ENCODE measurements around the gene SLC19A3. TPM values are rescaled to one million over a fixed set of nuclear protein-coding genes. Genes with fewer than 3 reads are reported as not detected.
"Not testable (repeated sequence)": the region's sequence is repeated elsewhere in the genome, so short reads cannot be mapped to it uniquely, and the experiment has no call there.

Gene SLC19A3
- not detected for total RNA-seq

GRCh38 chr2:227717687-227718567 is at the start of gene SLC19A3:
Gene SLC19A3 (minus strand): TSS chr2:227718028. CDS start chr2:227702318, 15,710 bp downstream.
- DNase-seq = no peak

DNA sequence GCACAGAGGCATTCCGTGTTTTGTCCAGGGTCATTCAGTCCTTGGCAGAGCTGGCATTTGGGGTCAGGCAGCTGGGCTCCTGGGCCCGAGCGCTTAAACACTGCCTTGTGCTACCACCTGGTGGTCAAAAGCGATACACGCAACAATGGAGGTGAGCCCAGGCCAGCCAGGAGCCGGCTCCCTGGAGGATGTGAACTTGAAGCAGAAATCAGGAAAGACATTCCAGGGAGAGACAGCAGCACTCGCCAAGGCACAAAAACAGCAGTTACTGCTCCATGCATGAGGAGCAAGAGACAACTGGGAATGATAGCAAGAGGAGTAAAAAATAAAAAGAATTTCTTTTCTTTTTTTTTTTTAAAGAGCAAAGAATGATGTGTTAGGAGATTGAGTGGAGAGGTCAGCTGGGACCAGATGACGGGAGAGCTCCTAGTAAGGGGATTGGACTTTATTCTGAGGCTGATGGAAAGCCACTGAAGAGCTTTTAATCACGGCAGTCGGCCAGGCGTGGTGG is 48.6 kb upstream of the SLC19A3 start:
- peak; percentile 47 for DNase-seq

DNA sequence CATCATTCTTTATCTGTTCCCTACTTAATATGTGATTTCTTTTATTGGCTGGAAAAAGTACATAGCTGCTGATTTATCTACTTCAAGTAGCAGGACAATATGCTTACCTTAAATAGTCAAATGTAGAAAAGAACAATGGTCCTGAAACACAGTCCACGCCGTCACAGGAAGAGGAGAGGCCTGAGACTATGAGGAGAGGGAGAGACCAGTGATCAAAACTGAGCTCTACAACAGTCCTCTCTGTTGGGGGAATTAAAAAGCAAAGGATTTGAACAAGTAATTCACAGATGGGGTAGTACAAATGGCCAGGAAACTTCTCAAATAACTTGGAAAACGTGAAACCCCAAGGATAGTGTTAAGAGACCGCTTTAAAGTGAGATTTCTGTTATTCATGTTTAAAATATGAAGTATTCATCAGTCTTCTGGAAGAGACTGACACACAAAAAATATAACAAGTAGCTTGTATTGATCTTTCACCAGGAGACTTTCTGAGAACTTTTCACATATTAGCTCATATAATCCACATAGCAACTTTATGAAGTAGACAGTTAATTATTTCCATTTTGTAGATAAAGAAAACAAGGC is 48.1 kb upstream of the SLC19A3 start:
- DNase-seq = no peak

GRCh38 chr2:227761740-227762476 is 44.1 kb upstream of the SLC19A3 start:
- no peak for DNase-seq

- DNase-seq = no peak
Observed at GRCh38 chr2:227759411-227760118, 41.7 kb upstream of the SLC19A3 start.

- DNase-seq = not testable (repeated sequence)
Observed at GRCh38 chr2:227756261-227756660, 38.4 kb upstream of the SLC19A3 start.

DNA sequence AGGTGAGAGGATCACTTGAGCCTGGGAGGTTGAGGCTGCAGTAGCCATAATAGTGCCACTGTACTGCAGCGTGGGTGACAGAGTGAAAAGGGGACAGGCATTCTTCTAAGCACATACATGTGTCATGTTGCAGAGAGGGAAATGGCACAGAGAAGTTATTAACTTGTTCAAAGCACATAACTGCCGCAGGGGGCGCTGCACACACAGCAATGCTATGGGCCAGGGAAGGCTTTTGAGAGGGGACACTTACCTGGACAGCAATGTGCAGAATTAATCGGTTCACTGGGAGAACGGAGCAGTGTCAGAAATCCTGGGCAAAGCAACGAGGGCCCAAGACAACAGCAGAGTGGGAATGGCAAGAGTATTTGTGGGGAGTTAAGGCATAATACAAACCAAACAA is 30.3 kb upstream of the SLC19A3 start:
- DNase-seq = no peak

DNA sequence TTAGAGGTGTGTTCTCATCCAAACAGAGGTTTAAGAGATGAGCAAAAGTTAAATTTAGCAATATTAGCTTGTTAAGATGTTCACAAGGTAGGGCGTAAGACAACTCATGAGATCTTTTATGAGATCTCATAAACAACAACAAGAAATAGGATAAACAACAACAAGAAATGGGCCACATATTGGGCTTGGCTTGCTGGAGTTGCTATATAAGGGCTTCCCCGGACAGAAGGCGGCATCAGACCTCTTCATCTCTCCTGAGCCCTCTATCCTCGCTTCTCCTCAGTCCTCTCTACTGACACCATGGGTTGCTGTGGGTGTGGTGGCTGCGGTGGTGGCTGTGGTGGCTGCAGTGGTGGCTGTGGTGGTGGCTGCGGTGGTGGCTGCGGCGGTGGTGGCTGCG is 27.8 kb upstream of the SLC19A3 start, which contains the start of gene SCYGR8:
SCYGR8 (plus strand) TSS at position 301 of the 400 bp plus-strand sequence; CDS start at position 301, 0 bp downstream.
- no peak for DNase-seq

GRCh38 chr2:227740705-227741104 is 22.9 kb upstream of the SLC19A3 start:
- not testable (repeated sequence) for DNase-seq

- DNase-seq = no peak
Observed at GRCh38 chr2:227739351-227739750, 21.5 kb upstream of the SLC19A3 start.

DNA sequence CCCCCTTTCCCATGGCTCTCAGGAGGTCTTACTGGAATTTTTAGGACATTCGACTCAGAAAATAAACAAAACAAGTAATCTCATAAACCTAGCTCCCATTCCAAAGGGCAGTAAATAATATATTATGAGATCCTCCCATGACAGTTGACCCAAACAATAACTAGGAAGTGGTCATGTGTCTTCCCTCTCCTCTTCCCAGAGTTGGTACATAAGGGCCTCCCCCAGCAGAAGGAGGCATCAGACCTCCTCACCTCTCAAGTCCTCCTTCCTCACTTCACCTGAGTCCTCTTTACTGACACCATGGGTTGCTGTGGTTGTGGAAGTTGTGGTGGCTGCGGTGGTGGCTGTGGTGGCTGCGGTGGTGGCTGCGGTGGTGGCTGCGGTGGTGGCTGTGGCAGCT is 10.2 kb upstream of the SLC19A3 start, which contains the start of gene SCYGR7:
SCYGR7 (plus strand) TSS at position 301 of the 400 bp plus-strand sequence; CDS start at position 301, 0 bp downstream.
- DNase-seq = no peak

DNA sequence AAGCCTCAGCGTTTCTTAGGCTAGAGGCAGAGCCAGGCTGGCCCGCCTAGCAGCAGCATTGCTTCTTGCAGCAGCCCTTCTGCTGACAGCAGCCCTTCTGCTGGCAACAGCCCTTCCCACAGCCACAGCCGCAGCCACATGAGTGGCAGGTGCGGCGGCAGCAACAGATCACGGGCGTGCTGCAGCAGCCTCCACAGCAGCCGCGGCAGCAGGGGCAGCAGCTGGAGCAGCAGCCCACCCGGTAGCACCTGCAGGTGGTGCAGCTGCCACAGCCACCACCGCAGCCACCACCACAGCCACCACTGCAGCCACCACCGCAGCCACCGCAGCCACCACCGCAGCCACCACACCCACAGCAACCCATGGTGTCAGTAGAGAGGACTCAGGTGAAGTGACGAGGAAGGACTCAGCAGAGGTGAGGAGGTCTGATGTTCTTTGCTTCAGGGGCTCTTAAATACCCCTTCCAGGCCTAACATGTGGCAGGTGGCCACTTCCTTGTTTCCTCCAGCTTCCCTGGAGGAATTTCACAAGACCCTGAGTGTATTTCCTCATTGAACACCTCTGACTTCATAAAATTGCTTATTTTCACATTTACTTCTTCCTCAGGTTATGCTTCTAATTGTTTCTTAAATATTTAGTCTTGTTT is 6.7 kb upstream of the SLC19A3 start, which contains the start of gene SCYGR6:
SCYGR6 (minus strand) TSS at position 364 of the 646 bp plus-strand sequence; CDS start at position 364, 0 bp downstream.
- no peak for DNase-seq

DNA sequence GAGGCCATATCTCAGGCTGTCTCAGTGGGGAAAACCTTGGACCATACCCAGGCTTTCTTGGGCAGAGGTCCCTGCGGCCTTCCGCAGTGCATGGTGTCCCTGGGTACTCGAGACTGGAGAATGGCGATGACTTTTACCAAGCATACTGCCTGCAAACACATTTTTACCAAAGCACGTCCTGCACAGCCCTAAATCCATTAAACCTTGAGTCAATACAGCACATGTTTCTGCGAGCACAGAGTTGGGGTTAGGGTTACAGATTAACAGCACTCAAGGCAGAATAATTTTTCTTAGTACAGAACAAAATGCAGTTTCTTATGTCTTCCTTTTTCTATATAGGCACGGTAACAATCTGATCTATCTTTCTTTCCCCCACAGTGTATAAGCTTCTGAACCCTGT is 5.0 kb upstream of the SLC19A3 start:
- DNase-seq = not testable (repeated sequence)

DNA sequence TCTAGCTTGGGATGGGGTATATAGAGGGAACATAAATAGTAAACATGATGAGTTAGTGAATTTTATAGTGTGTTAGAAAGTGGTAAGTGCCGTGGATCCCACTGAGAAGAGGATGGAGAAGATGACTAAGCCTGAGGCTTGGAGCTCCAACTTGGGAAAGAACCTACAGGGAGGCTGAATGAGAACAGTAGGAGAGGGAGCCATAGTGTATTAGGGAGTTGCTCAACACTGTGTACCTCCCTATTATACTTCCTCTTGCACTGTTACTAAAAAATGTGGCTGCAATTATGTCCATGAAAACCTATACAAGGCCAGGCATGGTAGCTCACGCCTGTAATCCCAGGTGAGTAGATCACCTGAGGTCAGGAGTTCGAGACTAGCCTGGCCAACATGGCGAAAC is 2.9 kb upstream of the SLC19A3 start:
- DNase-seq = no peak

DNA sequence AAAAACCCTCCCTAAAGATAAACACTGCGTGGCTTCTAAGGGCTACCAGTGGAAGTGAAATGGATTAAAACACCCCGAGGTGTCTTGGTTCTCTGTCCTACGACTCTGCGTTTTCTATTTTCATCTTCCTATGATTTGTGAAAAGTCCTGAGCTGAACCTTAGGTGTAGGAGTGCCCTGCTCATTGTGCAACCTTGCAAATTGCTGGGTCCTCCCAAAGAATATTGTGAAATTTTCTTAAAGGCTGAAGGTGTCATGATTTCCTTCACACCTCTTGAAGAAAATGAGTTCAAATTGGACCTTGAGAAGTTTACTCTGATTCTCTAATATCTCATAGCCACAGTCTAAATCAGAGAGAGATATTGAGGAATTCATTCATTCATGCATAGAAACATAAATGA is 1.8 kb upstream of the SLC19A3 start:
- no peak for DNase-seq

- DNase-seq = no peak
Observed at GRCh38 chr2:227716501-227716900, 1.3 kb downstream of the SLC19A3 start.

- DNase-seq = no peak
Observed at GRCh38 chr2:227713291-227713690, 4.5 kb downstream of the SLC19A3 start.

DNA sequence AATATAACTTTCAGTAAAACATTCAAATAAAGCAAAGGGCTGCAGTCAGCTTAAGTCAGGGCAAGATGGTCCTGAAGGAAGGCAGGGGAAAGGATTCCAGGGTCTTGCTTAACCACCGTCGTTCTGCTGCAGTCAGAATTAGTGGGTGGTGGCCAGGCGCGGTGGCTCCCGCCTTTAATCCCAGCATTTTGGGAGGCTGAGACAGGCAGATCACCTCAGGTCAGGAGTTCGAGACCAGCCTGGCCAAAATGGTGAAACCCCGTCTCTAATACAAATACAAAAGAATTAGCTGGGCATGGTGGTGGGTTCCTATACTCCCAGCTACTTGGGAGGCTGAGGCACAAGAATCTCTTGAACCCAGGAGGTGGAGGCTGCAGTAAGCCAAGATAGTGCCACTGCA is 6.8 kb downstream of the SLC19A3 start:
- DNase-seq = no peak

GRCh38 chr2:227707390-227707789 is 10.4 kb downstream of the SLC19A3 start:
- no peak for DNase-seq

DNA sequence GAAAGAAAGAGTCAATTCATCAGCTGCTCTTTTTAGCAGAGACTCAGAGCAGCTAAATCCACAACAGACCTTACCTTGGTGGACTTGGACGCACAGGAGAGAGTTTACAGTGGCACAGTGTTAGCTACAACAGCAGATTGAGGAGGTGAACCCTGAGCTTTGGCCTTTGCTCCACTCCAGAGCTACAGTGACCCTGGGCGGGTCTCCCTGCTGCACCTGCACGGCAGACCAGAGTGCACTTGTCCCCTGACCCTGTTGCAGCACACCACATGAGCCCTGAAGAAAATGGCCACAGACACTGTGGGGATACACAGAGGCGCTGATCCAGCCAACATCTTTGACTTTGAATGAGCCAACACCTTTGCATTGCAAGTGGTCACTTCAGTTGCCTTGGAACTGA is 11.0 kb downstream of the SLC19A3 start:
- no peak for DNase-seq

DNA sequence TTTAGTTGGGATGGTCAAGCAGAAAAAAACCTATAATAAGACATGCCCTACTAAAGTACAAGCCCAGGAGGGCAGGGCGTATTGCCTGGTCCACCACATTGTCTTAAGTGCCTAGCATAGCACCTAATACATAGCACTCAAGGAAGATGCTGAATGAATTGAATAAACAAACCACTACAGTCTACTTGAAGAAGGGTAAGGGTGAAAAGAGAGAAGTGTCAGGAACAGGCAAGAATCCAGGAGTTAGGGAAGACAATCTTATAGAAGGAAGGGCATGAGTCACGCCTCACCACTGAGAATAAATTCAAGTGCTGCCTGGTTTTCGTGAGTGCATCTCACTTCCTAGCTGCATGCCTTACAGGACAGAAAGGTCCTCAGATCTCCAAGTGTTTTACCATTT is 13.9 kb downstream of the SLC19A3 start:
- no peak for DNase-seq

DNA sequence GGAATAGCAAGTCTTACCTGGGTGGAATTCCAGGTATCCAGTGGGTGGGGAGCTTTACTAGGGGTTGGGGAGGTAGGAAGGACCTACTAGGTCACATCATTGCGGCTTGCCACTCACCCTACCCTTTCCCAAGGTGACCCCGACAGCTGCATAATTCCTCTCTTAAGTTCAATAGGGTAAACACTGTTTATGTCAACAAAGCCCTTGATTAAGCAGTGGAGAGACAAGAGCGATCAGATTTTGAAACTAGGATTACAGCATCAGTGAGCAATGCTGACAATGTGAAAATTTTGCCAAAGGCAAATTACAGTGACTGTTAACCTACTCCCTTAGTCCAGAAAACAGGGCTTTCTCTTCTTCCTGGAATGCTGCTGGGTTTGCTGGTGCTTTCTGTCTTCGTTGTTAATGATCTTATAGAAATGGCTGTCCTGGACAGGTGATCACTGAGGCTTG is 14.5 kb downstream of the SLC19A3 start:
- DNase-seq = no peak
